Measurements from ENCODE around the gene PUM2.
"Not testable (repeated sequence)": the region's sequence is repeated elsewhere in the genome, so short reads cannot be mapped to it uniquely, and the experiment has no call there.

Gene PUM2

DNA sequence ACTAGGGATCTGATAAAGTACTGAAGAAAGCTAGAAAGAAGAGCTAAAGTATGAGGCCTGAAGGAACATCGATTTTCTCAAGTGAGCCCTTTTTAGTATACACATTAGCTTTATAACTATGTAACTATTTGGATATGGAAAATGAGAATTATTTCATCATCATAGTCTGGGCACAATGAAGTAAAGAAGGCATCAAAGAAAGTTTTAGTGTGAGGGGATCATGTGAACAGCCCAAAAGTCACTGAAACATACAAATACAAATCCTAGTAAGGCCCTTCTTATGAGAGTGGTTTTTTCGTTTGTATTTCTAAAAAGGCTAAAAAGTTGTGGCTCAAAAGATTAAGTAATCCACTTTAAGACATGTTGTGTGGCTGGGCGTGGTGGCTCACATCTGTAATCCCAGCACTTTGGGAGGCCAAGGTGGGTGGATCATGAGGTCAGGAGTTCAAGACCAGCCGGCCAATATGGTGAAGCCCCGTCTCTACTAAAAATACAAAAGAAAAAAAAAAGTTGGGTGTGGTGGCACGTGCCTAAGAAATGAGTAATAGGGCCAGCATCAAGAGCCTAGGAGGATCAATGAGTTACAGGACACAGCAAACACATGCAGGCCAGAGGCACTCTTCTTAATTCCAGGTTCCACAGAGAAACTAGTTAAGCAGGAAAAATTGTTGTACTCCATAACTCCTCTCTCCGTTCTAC, 61.9 kb downstream of the PUM2 start:
- no peak for DNase-seq

- DNase-seq = no peak
Observed at GRCh38 chr2:20282916-20283592, 67.6 kb downstream of the PUM2 start.

DNA sequence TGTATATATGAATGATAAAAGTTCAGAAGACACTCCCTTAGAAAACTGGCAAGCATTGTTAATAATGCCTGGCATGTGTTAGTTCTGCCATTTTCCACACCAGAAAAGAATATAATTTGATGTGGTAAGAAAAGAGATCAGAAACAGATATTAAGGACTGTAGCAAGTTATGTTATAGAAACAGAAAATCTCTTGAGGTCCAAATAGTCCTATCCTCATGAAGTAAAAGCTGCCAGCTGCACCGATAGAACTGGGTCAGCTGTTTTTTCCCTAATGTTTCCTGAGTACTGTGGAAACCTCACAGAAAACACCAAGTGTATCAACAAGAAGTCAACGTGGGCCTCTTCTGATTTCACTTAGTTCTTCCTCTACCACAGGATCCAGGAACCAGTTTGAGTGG, 68.8 kb downstream of the PUM2 start:
- no peak for DNase-seq

- DNase-seq = no peak
Observed at GRCh38 chr2:20273042-20273441, 77.6 kb downstream of the PUM2 start.

DNA sequence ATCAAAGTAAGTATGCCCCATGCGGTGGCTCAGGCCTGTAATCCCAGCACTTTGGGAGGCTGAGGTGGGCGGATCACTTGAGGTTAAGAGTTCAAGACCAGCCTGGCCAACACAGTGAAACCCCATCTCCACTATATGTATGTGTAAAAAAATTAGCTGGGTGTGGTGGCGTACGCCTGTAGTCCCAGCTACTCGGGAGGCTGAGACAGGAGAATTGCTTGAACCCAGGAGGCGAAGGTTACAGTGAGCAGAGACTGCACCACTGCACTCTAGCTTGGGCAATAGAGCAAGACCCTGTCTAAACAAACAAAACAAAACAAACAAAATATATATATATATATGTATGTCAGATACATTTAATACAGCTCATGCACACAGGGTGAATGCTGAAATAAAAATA, 82.3 kb downstream of the PUM2 start:
- DNase-seq = not testable (repeated sequence)

- DNase-seq = no peak
Observed at GRCh38 chr2:20267529-20267928, 83.1 kb downstream of the PUM2 start.

GRCh38 chr2:20264629-20265028, 86.0 kb downstream of the PUM2 start:
- no peak for DNase-seq

DNA sequence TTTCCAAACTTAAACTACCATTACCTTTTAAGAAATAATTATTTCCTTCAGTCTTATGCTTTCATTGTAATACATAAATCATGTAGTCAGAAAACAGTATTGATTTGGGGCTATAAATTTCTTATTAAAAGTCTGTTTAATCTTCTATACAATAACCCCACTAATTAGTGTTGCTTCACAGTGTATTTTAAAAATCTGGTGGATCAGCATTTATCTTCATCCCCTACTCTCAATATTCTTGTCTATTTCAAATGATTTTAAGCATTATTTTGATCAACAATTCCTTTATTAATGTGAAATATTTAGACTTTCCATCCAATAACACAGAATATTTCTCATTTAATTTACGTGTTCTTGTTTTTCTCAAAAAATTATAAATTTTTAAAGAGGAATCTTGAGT, 93.2 kb downstream of the PUM2 start:
- DNase-seq = no peak

DNA sequence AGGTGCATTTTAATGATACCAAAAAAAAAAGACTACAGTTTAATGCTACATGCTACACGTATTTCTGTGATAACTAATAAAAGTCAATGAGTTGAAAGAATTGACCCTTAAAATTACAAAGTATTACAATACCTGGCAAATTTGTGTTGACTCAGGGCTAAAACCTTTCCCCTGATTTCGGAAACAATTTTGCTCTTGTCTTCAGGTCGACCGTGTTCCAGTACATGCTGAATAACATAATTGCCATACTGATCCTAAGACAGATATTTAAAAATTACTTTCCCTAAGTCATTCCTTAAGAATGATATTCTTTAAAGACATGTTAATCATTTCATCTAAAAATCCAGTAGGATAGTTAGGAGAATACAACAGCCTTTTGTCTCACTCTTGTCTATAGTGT, 95.9 kb downstream of the PUM2 start:
- DNase-seq = no peak

DNA sequence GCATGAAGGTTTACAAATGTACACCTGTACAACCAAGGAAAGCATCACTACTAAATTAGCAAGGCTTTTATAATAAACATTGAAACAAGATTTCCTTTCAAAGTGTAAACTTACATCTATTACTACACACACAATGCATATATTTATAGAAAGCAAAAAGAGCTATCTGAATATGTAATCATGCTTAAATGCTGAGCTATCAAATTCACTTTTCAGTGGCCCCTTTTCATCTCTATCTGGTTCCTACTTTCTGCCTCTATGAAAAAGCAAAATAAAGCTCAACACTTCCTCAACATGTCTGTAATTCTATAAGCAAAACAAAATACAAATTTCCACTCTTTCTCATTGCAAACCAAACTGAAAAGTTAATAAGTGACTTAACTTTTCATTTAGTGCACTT, 100.2 kb downstream of the PUM2 start:
- DNase-seq = no peak

DNA sequence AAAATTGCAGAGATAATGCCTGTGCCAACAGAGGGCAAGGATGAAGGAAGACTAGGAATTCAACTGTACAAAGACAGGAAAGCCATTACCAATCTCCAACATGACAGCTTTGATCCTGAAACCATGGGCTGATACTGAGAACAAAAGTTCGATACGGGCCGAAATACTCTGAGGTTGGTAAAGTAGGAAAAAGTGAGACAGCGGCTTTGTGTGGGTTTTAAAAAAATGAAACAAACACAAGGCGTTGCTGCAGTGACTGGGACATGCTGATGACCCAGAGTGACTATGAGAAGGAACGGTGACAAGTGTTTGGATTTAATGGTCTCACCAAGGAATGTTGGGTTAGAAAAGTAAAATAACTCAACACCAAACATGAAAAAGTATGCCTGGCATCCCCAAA, 101.5 kb downstream of the PUM2 start:
- DNase-seq = no peak

- DNase-seq = peak; percentile 22
Observed at GRCh38 chr2:20247084-20247483, 103.6 kb downstream of the PUM2 start.

- DNase-seq = not testable (repeated sequence)
Observed at GRCh38 chr2:20243637-20244036, 107.0 kb downstream of the PUM2 start.

GRCh38 chr2:20242727-20243377, 107.8 kb downstream of the PUM2 start:
- DNase-seq = peak; percentile 33

GRCh38 chr2:20241973-20242726, 108.5 kb downstream of the PUM2 start:
- no peak for DNase-seq

DNA sequence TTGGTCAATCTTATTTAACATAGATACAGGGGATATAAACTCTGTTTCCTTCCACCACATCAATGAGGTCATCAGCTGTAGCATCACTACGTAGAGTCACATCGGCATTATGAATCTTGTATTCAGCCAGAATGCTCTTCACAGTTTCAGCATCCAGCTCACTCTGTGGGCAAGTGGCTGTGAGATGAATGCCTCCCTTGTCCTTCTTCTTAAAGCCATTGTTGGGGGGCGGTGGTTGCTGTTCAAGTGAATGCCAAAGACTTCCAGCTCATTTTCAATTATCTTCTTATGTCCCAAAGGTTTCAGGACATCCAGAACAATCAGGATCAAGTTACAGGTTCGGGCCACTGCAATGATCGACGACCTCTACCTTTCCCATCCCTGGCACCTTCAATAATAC, 110.4 kb downstream of the PUM2 start:
- DNase-seq = not testable (repeated sequence)

GRCh38 chr2:20236496-20236895, 114.1 kb downstream of the PUM2 start:
- no peak for DNase-seq

DNA sequence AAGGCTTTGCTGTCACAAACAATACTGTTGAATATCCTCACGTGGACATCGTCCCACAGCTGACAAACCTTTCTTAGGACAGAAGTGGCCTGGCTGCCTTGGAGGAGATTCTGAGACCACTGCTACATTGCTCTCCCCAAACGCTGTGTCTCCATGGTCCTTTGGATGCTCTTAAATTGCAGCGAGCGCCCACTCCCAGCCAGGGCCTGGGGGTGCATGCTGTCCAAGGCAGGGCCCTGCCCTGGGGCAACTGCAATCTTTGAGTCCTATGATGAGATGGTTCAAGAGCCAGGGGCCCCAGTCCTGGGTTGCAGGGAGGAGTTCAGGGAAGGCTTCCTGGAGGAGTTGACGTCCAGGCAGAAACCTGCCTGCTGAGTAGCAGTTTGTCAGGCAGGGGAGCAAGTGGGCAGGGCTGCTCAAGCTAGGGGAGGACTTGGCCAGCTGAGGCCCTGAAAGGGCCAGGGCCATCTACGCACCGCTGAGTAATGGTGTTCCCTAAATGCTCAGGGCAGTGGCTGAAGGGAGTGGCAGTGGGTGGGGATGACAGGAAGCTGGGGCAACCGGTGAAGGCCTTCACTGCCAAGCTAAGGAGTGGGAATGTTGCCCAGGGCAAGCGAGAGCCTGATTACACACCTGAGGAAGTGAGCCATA, 114.9 kb downstream of the PUM2 start:
- no peak for DNase-seq

DNA sequence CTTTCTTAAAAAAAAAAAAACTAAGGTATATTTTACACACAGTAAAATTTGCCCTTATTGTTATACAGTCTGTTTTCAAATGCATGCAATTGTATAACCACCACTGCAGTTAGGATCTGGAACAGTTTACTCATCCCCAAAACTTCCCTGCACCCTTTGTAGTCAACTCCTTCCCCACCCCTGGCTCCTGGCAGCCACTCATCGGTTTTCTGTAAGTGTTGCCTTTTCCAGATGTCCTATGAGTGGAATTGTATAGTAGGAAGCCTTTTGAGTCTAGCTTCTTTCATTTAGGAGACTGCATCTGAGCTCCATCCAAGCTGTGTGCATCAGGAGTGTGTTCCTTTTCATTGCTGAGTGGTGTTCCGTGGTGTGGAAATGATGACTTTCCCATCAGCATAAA, 116.0 kb downstream of the PUM2 start:
- not testable (repeated sequence) for DNase-seq

- DNase-seq = no peak
Observed at GRCh38 chr2:20232837-20233207, 117.8 kb downstream of the PUM2 start.

DNA sequence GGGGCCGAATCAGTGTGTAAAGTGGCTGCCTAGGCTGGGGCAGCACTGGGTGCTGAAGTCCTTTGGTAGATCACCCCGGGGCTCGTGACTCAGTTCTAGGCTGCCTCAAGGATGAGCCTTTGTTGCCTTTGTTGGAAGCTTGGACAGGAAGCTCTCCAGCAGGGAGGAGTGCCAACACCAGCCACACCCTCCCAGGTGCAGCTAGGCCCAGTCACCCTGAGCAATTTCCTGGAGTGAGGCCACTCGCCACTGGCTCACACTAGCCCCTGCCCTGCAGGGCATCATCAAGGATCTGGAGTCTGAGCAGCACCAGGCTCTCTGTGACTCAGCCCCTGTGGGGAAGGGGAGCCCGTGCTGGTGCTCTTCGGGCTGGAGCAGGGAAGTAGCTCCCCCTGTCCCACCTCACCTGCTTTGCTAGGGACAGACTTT, 119.0 kb downstream of the PUM2 start:
- DNase-seq = no peak

GRCh38 chr2:20231159-20231558, 119.5 kb downstream of the PUM2 start:
- DNase-seq = no peak

- no peak for DNase-seq
Observed at GRCh38 chr2:20230114-20230425, 120.6 kb downstream of the PUM2 start.
